OCI-LY1 (cell line): ENCODE results near the gene WDR20.

Source experiments
- EZH2 ChIP-seq: fragments of 200-600 bp; sonication (generic), shearing (Covaris generic); IDR thresholded peaks from 2 replicates; pipeline ENCODE4 v1.8.0; 2017; ENCODE audit warnings: borderline replicate concordance, mixed run types, mild to moderate bottlenecking, antibody characterized with exemption, low read length, moderate library complexity, mixed read lengths
- TF ChIP-seq, protein P1 (sequence below): fragments of 200-600 bp; sonication (generic), shearing (Covaris generic); IDR thresholded peaks from 2 replicates; pipeline ENCODE4 v1.5.1; 2017; ENCODE audit warnings: mild to moderate bottlenecking, antibody characterized with exemption, low read length, moderate library complexity, mixed read lengths

DNA sequence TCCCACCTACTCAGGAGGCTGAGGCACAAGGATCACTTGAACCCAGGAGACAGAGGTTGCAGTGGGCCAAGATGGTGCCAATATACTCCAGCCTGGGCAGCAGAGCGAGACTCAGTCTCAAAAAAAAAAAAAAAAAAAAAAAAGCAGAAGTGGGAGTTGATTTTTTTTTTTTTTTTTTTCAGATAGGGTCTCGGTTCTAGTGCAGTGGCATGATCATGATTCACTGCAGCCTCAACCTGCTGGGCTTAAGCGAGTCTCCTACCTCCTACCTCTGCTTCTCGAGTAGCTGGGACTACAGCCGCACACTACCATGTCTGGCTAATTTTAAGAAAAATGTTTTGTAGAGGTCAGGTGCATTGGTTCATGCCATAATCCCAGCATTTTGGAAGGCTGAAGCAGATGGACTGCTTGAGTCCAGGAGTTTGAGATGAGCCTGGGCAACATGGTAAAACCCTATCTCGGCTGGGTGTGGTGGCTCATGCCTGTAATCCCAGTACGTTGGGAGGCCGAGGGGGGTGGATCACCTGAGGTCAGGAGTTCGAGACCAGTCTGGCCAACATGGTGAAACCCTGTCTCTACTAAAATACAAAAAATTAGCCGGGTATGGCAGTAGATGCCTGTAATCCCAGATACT is 36.5 kb upstream of the WDR20 start:
- TF ChIP-seq, protein P1, sequence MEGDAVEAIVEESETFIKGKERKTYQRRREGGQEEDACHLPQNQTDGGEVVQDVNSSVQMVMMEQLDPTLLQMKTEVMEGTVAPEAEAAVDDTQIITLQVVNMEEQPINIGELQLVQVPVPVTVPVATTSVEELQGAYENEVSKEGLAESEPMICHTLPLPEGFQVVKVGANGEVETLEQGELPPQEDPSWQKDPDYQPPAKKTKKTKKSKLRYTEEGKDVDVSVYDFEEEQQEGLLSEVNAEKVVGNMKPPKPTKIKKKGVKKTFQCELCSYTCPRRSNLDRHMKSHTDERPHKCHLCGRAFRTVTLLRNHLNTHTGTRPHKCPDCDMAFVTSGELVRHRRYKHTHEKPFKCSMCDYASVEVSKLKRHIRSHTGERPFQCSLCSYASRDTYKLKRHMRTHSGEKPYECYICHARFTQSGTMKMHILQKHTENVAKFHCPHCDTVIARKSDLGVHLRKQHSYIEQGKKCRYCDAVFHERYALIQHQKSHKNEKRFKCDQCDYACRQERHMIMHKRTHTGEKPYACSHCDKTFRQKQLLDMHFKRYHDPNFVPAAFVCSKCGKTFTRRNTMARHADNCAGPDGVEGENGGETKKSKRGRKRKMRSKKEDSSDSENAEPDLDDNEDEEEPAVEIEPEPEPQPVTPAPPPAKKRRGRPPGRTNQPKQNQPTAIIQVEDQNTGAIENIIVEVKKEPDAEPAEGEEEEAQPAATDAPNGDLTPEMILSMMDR = no peak
- no peak for TF ChIP-seq EZH2
